HepG2 (cell line): ENCODE results near the gene TUBG1. TPM values are rescaled to one million over a fixed set of nuclear protein-coding genes. Genes with fewer than 3 reads are reported as not detected.
A peak's percentile ranks its signal among the peaks of the same experiment; 100 is the strongest.

Experiments used
- ATAD3A ChIP-seq: sonication (generic); formaldehyde crosslinking; IDR thresholded peaks from 2 replicates; pipeline ENCODE4 v1.4.0; 2020; ENCODE audit warnings: missing genetic modification reagents
- EP300 ChIP-seq, 3 experiments: sonication (generic) in 1 of 3; formaldehyde crosslinking in 1 of 3; IDR thresholded peaks; 2 replicates each; pipeline versions ENCODE4 v1.5.1 to v1.6.1; 2011 to 2020; ENCODE audit warnings: low read depth in 2 of 3, low read length in 2 of 3, borderline replicate concordance in 1 of 3, improper control_type of control experiment in 1 of 3, mild to moderate bottlenecking in 1 of 3, missing genetic modification reagents in 1 of 3, moderate library complexity in 1 of 3
- ETV5 ChIP-seq: IDR thresholded peaks from 2 replicates; pipeline ENCODE4 v1.6.1; 2018; ENCODE audit warnings: missing biosample characterization, missing genetic modification reagents, inconsistent platforms, borderline replicate concordance
- FOXP1 ChIP-seq, 2 experiments: fragments of 450-650 bp in 1 of 2; IDR thresholded peaks; 2 replicates each; pipeline ENCODE4 v1.6.1; 2017 to 2018; ENCODE audit warnings: antibody characterized with exemption in 1 of 2
- GTF3A ChIP-seq: sonication (generic); formaldehyde crosslinking; conservative IDR thresholded peaks from 2 replicates; pipeline ENCODE4 v1.4.0; 2020; ENCODE audit warnings: mild to moderate bottlenecking, missing genetic modification reagents
- KDM1A ChIP-seq: IDR thresholded peaks from 2 replicates; pipeline ENCODE4 v1.6.1; 2016; ENCODE audit warnings: missing compliant biosample characterization
- MTA3 ChIP-seq: sonication (generic); formaldehyde crosslinking; IDR thresholded peaks from 2 replicates; pipeline ENCODE4 v1.4.0; 2020; ENCODE audit warnings: missing genetic modification reagents
- NRL ChIP-seq: sonication (generic); formaldehyde crosslinking; IDR thresholded peaks from 2 replicates; pipeline ENCODE4 v1.5.0; 2020; ENCODE audit warnings: missing genetic modification reagents, mild to moderate bottlenecking, moderate library complexity, borderline replicate concordance
- PAXIP1 ChIP-seq: sonication (generic); formaldehyde crosslinking; conservative IDR thresholded peaks from 2 replicates; pipeline ENCODE4 v1.4.0; 2020; ENCODE audit warnings: mild to moderate bottlenecking, missing genetic modification reagents, moderate library complexity
- PHF21A ChIP-seq: sonication (generic); formaldehyde crosslinking; IDR thresholded peaks from 2 replicates; pipeline ENCODE4 v1.5.0; 2020; ENCODE audit warnings: mild to moderate bottlenecking, missing genetic modification reagents
- RBM39 ChIP-seq: fragments of 200-400 bp; formaldehyde crosslinking; IDR thresholded peaks from one replicate; pipeline ENCODE4 v1.6.1; 2018; ENCODE audit warnings: antibody characterized with exemption, mild to moderate bottlenecking, low read depth, low read length; ENCODE audit not compliant: poor library complexity, severe bottlenecking
- RORA ChIP-seq: sonication (generic); formaldehyde crosslinking; IDR thresholded peaks from 2 replicates; pipeline ENCODE4 v1.5.0; 2020; ENCODE audit warnings: mild to moderate bottlenecking, missing genetic modification reagents, moderate library complexity
- TBX3 ChIP-seq: fragments of 450-650 bp; IDR thresholded peaks from 2 replicates; pipeline ENCODE4 v1.6.1; 2017; ENCODE audit warnings: antibody characterized with exemption, mild to moderate bottlenecking, inconsistent platforms, borderline replicate concordance
- TMF1 ChIP-seq: sonication (generic); formaldehyde crosslinking; IDR thresholded peaks from 2 replicates; pipeline ENCODE4 v1.8.1; 2022; ENCODE audit warnings: low read depth, missing genetic modification reagents
- TP53 ChIP-seq: sonication (generic); formaldehyde crosslinking; conservative IDR thresholded peaks from 2 replicates; pipeline ENCODE4 v1.4.0; 2020; ENCODE audit warnings: missing genetic modification reagents
- USF2 ChIP-seq, 2 experiments: sonication (generic) in 1 of 2; formaldehyde crosslinking in 1 of 2; IDR thresholded peaks; 2 replicates each; pipeline versions ENCODE4 v1.5.1 to v1.6.1; 2011 to 2020; ENCODE audit warnings: borderline replicate concordance in 1 of 2, low read depth in 1 of 2, low read length in 1 of 2, mild to moderate bottlenecking in 1 of 2, missing genetic modification reagents in 1 of 2, moderate library complexity in 1 of 2
- ZSCAN31 ChIP-seq: sonication (generic); formaldehyde crosslinking; IDR thresholded peaks from 2 replicates; pipeline ENCODE4 v1.5.0; 2020; ENCODE audit warnings: low read depth, mild to moderate bottlenecking, missing genetic modification reagents
- polyA plus RNA-seq, 8 experiments: library from polyadenylated mRNA; depleted of rRNA in 3 of 8; stranded (reverse) in 7 of 8; unstranded in 1 of 8; fragments of >200 nt; fragmentation: Illumina TruSeq in 4 of 8; extraction: Trizol in 4 of 8; gene quantifications; 2 replicates each; pipeline versions ENCODE4 v1.2.1 to v1.2.3, GENCODE V29; 2011 to 2016; ENCODE audit warnings: low read depth in 4 of 8, missing spikeins in 1 of 8, mixed read lengths in 1 of 8; ENCODE audit not compliant: insufficient read depth in 1 of 8
- total RNA-seq, 5 experiments: library from RNA; depleted of rRNA; stranded (reverse); fragments of >200 nt; fragmentation: Illumina TruSeq; extraction: Trizol; gene quantifications; 2 replicates each; pipeline ENCODE4 v1.2.3, GENCODE V29; 2016; ENCODE audit warnings: low read depth in 1 of 5
- TF ChIP-seq, protein P1 (sequence below): sonication (generic); formaldehyde crosslinking; conservative IDR thresholded peaks from 2 replicates; pipeline ENCODE4 v1.5.0; 2020; ENCODE audit warnings: missing genetic modification reagents
- TF ChIP-seq, protein P2 (sequence below): sonication (generic); formaldehyde crosslinking; IDR thresholded peaks from 2 replicates; pipeline ENCODE4 v1.4.0; 2020; ENCODE audit warnings: missing genetic modification reagents

Gene TUBG1
- total and polyA plus RNA-seq, 2 of the 13 experiments (the other 11 are each of a cell fraction or from before 2014, with no cell fraction given): 74.1 to 137 TPM

DNA sequence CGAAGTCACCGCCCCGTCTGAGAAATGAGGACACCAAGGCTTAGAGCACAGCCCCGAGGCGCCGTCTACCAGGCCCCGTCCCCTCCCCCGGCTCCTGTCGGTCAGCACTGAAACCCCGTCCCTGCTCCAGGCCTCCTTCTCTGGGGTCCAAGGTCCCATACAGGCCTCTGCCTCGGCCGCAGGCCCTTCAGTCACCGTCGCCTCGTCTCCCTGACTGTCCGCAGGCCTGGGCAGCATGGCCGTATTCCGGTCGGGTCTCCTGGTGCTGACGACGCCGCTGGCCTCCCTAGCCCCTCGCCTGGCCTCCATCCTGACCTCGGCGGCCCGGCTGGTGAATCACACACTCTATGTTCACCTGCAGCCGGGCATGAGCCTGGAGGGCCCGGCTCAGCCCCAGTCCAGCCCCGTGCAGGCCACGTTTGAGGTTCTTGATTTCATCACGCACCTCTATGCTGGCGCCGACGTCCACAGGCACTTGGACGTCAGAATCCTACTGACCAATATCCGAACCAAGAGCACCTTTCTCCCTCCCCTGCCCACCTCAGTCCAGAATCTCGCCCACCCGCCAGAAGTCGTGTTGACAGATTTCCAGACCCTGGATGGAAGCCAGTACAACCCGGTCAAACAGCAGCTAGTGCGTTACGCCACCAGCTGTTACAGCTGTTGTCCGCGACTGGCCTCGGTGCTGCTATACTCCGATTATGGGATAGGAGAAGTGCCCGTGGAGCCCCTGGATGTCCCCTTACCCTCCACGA is 46.9 kb upstream of the TUBG1 start (continued):
- TF ChIP-seq PAXIP1 (CRISPR knock-in tag) (0 out of 2 replicates have a peak, but pooled peaks have one; percentile 8), ETV5 (CRISPR knock-in tag) (no peak), GTF3A (no peak), ZSCAN31 (peak; percentile 66), TBX3 (0 out of 2 replicates have a peak, but pooled peaks have one; percentile 10), PHF21A (CRISPR knock-in tag) (peak; percentile 19; the same call in 1 of the 2 replicates), TP53 (no peak), RBM39 (no peak), ATAD3A (CRISPR knock-in tag) (0 out of 2 replicates have a peak, but pooled peaks have one; percentile 69), EP300 (IDR thresholded peaks at IDR 0.05; ENCODE audit: low read depth in 2 of 2, low read length in 2 of 2) (no peak), EP300 (CRISPR knock-in tag; IDR thresholded peaks at IDR 0.05; ENCODE audit: borderline replicate concordance) (no peak), TMF1 (CRISPR knock-in tag) (no peak), FOXP1 (IDR thresholded peaks at IDR 0.05) (no peak), FOXP1 (CRISPR knock-in tag; IDR thresholded peaks at IDR 0.05) (no peak), MTA3 (no peak), USF2 (IDR thresholded peaks at IDR 0.05; ENCODE audit: low read depth, low read length) (no peak), USF2 (CRISPR knock-in tag; IDR thresholded peaks at IDR 0.05; ENCODE audit: borderline replicate concordance) (no peak), KDM1A (no peak), RORA (CRISPR knock-in tag) (no peak), NRL (CRISPR knock-in tag) (0 out of 2 replicates have a peak, but pooled peaks have one; percentile 17)
- TF ChIP-seq, protein P1, sequence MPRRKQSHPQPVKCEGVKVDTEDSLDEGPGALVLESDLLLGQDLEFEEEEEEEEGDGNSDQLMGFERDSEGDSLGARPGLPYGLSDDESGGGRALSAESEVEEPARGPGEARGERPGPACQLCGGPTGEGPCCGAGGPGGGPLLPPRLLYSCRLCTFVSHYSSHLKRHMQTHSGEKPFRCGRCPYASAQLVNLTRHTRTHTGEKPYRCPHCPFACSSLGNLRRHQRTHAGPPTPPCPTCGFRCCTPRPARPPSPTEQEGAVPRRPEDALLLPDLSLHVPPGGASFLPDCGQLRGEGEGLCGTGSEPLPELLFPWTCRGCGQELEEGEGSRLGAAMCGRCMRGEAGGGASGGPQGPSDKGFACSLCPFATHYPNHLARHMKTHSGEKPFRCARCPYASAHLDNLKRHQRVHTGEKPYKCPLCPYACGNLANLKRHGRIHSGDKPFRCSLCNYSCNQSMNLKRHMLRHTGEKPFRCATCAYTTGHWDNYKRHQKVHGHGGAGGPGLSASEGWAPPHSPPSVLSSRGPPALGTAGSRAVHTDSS: no peak
- TF ChIP-seq, protein P2, sequence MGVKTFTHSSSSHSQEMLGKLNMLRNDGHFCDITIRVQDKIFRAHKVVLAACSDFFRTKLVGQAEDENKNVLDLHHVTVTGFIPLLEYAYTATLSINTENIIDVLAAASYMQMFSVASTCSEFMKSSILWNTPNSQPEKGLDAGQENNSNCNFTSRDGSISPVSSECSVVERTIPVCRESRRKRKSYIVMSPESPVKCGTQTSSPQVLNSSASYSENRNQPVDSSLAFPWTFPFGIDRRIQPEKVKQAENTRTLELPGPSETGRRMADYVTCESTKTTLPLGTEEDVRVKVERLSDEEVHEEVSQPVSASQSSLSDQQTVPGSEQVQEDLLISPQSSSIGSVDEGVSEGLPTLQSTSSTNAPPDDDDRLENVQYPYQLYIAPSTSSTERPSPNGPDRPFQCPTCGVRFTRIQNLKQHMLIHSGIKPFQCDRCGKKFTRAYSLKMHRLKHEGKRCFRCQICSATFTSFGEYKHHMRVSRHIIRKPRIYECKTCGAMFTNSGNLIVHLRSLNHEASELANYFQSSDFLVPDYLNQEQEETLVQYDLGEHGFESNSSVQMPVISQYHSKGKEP (CRISPR knock-in tag): peak; percentile 0; the same call in 1 of the 2 replicates
